Retinal pigment epithelial cell (primary cell): ENCODE measurements around the gene F5.
A peak's percentile ranks its signal among the peaks of the same experiment; 100 is the strongest.

Source experiments
- DNase-seq: peaks from one replicate; pipeline ENCODE4 v3.0.0-alpha.2; 2010; ENCODE audit warnings: low read depth
- H3K4me3 ChIP-seq: 2 replicates; pipeline ENCODE4 v1.5.1; 2011; ENCODE audit warnings: mild to moderate bottlenecking, low read length, control low read depth, moderate library complexity
- TF ChIP-seq, protein P1 (sequence below): conservative IDR thresholded peaks from 2 replicates; pipeline ENCODE4 v1.5.1; 2011; ENCODE audit warnings: low read depth, low read length, control low read depth, inconsistent platforms

The F5 gene

DNA sequence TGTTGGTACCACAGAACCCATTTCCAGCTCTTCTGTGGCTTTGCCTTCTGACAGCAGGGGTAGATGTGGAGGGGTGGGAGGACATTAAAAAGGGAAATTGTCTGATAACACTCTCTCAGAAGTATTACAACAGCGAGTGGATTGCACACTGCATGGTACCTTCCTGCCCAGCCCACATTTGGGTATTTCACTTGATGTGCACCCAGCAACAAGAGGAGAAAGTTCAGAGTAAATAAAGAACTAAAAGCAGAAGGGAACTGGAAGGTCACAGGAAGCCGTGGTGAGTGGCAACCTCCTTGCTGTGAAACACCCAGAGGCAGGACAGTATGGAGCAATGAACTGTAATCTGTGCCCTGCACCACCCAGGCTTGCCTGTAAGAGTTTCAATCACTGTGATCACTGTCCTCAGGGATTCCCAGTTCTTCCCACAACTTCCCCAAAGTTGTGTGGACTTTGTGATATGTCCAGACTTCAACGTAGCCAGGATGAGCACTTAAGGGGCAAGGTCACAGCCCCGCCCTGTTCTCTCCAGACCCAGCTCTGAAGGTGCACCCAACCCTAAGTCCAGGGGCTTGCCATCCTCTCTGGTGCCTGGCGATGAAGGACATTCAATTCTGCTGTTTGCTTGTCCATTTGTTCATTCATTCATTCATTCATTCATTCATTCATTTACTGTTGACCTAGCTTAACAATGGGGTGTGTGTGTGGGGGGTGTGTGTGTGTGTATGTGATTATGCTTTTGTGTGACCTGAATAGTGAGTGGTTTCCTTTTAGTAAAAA is 18.7 kb upstream of the F5 start:
- no peak for DNase-seq
- TF ChIP-seq, protein P1, sequence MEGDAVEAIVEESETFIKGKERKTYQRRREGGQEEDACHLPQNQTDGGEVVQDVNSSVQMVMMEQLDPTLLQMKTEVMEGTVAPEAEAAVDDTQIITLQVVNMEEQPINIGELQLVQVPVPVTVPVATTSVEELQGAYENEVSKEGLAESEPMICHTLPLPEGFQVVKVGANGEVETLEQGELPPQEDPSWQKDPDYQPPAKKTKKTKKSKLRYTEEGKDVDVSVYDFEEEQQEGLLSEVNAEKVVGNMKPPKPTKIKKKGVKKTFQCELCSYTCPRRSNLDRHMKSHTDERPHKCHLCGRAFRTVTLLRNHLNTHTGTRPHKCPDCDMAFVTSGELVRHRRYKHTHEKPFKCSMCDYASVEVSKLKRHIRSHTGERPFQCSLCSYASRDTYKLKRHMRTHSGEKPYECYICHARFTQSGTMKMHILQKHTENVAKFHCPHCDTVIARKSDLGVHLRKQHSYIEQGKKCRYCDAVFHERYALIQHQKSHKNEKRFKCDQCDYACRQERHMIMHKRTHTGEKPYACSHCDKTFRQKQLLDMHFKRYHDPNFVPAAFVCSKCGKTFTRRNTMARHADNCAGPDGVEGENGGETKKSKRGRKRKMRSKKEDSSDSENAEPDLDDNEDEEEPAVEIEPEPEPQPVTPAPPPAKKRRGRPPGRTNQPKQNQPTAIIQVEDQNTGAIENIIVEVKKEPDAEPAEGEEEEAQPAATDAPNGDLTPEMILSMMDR = no peak
- no peak overlapping the region for H3K4me3 ChIP-seq

DNA sequence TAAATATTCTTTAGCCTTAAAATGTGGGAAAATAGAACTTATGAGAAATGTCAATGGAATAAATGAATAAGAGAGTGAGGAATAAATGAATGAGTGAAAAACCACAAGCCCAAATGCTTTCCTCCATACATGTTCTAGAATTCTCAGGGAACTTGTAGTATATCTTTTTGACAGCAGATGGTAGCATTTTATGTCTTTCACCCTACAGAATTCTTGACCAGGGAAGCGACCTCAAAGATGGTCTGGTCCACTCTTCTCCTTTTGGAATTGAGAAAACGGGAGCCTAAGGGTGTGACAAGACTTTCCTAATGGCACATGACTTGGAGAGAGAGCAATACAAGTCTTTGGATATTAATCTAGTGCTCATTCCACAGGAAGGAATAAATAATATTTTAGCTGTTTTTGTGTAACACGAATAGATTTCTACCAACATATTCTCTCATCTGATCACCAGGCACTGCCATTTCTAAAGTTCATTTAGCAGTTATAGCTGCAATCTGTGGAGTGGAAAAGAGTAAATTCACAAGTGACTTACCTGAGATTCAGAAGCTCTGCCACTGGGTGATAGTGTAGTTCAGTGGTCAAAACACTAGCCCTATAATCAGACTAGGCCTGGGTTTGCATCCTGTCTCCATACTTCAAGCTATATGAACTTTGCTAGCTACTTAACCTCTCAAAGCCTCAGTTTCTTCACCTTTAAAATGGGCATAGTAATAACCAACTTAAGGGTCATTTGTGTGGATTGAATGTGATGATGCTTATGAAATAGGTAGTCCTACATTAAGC is 15.0 kb upstream of the F5 start:
- no peak overlapping the region for H3K4me3 ChIP-seq
- TF ChIP-seq, protein P1 = peak; percentile 45
- DNase-seq = no peak

DNA sequence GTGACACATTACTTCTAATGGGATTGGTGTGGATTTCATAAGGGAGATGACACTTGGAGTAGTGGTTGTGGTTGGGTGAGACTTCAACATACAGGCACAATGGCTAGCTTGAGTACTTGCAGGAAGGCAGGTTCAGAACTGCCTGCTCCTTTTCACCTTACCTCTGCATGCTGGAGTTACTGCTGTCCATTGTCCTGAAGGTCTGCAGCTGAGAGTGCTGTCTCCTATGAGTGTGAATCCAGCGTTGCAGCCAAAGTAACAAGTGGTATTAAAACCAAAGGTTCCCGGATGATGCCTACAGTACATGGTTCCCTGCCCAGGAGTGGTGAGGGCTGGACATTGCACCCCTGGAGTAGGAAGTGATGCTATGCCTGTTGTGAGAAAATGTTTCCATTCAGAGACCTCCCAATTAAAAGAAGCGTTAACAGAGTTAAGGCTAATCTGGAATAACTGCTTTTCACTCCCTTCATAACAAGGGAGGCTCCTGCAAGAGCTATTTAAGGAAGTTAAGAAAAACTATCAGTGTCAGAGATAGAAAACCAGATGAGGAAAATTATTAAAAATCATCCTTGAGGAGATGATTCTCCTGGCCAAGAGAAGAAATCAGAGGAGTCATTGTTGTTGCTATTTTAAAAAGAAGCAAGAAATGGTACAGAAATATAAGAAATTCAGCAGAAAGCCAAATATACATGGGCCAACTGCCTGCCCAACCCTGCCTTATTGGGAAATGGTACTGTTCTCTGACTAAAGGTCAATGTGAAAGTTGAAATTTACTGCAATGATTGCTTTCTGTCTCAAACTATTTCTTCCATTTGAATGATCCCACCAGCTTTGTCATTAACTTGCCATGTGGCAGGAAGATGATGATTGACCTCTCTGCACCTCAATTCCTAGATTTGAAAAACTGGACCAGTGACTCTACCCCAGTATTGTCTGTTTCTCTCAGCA is 9.8 kb upstream of the F5 start:
- peak; percentile 22 for DNase-seq
- TF ChIP-seq, protein P1 = no peak
- no peak overlapping the region for H3K4me3 ChIP-seq

DNA sequence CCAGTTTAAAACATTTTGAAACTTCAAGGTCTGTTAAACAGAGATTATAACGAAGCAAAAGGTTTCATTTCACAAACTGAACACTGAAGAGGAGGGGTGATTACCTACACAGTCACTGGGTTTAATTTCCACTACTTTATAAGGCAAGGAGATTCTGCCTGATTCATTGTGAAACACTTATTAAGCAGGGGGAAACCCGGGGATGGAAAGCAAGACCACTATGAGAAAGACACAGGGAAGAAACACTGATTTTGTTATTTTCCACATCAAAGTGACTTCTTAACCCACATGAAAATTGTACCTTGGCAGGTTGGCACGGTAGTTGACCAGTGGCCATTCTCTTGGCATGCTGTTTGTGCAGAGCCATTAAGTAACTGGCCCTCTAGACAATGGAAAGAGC is 8.1 kb upstream of the F5 start:
- TF ChIP-seq, protein P1 = no peak
- no peak for DNase-seq
- H3K4me3 ChIP-seq = no peak overlapping the region

DNA sequence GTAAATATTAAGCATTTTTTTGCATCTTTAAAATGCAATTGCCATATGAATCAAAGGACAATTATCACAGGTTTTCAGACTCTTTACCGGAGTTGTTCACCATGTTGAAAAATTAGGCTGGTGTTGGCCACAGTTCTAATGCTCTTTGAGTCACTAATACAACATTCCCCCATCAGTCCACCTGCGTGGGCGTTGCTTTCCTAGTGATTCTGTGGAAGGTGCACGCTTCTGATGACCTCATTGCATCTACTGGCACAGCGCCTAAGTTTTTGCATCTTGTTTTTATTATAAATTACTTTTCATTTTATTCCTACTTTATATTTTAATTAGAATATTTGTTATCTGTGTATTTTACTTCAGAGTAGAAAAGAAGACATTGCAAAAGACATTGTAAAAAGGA is 4.7 kb upstream of the F5 start:
- H3K4me3 ChIP-seq = no peak overlapping the region
- TF ChIP-seq, protein P1 = no peak
- DNase-seq = no peak

DNA sequence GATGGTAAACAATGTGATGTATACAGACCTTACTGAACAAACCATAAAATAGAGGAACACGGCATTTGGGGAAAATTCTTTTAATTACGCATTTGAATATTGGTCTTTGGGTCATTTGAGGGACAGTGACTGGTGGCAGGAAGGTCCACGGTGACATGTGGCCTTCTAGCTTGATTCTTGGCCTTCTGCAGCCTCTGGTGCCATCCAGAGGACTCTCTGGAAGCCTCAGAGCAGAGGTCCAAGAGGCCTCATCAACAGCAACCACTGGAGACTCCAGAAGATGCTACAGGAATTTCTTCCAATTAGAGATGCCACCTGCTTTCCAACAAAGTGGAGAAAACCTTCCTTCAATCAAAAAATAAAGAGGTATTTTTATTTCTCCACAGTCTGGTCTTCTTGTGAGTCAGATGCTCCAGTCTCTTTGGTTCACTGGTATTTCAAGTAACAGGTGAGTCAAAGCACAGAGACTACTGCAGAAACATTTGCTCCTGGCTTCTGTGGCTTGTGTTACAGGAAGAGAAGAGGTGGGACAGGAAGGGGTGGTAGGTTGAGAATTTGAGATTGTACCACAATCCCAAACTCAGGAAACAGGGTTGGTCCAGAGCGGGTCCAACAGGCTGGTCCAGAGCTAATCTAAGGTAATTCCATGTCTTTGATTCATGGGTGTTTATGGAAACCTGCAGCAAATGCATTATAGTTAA is 2.7 kb upstream of the F5 start:
- TF ChIP-seq, protein P1 = no peak
- H3K4me3 ChIP-seq = no peak overlapping the region
- DNase-seq = no peak
